ENCODE measurements around the gene FICD.
"Not testable (repeated sequence)": the region's sequence is repeated elsewhere in the genome, so short reads cannot be mapped to it uniquely, and the experiment has no call there.

FICD gene

DNA sequence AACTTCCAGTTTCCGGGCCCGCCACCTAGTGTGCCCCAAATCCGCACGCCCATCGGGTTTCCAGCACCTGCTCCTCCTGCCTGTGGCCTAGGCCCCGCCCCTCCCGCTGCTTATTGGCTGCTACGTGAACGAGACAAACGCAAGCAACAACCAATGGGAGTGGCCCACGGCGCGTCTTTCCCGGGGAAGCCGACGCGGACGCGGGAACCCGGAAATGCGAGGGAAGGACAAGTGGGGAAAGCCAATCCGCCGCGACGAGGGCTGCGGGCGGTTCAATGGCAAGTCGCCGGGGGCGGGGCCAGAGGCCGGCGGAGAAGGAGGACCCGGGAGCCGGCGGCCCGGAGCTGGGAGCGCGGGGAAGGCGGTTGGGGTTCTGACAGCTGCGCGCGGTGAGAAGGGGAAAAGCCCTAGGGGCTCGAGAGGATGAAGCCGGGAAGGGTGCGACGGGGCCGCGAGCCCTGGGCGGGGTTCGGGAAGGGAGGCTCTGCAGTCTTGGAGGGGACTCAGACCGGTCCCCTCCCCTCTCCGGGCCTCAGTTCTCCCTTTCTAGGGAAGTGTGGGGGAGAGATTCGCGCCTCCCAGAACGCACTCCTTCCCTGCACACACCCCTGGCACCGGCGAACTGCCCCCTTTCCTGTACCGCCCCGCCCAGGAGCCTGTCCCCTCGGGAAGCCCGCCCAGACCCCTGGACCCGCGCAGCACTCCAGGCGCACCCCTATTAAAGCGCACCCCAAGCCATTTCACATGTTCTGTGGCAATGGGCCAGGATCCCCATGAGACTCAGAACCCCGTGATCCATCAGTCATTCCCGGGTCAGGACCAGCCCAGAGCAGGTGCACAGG is at the start of gene FICD:
Gene FICD, plus strand, starts transcription at position 305 of the 842 bp plus-strand sequence. CDS start 1,696 bp downstream, outside the sequence.
- DNase-seq, result peak; percentile 99

DNA sequence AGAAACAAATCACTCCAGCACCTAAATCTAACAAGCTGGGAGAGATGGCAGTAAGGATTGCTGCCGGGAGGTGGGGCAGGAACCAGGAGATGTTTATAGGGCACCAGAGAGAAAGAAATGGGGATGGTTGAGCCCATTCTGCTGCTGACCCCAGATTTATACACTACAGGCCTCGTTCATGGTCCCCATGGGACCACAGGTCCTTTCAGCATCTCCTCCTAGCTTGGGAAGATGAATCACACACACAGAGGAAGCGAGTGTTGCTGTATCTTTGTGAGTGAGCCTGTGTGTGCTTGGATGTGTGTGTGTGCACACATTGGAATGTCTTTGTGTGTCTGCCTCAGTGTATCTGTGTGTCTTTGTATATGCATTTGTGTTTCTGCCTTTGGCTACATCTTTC is 49.7 kb upstream of the FICD start:
- no peak for DNase-seq

DNA sequence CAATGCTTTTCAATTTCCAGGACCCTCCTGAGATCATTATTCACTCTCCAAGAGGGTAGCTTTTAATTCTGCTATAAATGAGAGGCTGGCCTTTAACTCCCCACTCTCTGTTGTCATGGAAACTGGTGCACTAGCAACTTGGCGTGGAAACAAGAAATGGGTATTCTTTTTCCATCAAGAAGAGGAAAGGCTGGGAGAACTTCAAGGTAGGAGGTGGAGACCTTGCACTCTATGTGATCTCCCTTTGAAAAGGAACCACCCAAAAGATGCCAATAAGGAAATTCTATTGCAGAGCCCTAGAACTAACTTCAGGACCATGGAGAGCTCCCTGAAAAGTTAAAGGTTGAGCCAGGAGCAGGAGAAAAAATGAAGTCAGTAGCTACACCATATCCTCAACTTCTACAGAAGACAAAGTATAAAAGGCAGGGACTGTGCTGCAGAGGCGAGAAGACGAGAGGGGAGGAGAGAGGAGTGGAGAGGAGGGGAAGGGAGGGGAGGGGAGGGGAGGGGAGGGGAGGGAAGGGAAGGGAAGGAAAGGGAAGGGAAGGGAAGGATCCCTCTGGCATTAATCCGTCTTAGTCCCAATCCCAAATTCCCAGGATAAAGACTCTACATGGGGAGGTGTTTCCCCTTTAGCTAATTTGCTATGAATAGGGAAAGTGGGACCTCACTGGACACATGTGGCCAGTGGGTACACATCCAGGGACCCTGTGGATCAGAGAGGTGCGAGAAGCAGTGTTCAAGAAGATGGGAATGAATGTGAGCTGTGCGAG is 46.7 kb upstream of the FICD start:
- no peak for DNase-seq

DNA sequence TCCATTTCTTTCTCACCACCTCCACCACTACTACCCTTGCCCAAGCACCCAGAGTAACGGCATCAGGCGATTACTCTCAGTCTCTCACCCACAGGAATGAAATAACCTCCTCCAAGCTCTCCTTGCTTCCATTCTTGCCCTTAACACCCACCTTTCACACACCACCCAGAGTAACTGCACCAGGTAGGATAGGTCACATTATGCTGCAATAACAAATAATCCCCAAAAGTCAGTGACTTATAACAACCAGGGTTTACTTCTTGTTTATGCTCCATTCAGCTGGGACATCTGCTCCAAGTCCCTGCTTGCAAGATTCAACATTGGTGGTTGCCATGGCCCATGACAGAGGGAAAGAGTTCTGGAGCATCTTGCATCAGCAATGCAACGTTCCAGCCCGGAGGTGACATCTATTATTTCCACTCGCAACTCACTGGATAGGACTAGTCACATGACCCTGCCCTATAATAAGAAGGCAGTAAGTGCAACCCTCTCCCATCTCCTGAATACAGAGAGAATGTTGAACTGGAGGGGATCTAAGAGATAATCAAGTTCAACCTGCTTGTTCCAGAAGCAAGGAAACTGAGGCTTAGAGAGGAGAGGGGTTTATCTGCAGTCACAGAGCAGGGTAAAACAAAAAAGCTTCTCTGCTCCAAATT is 41.5 kb upstream of the FICD start:
- DNase-seq, result no peak

DNA sequence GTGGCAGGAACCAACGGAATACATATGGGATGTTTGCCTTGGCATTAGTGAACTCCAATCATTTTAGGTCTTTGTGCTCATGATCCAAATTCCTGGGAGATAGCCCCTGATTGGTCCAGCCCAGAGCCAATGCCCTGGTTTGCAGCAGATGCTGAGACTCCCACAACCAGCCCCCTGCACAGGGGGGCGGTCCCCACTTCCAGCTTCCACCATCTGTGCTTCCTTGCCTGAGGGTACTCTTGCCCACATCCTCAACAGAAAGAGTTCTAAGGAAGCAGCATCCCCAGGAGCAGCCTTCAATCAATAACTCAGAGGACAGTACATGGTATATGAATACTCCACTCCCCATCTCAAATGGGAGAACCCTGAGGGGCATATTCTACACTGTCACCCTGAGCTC is 39.7 kb upstream of the FICD start:
- no peak for DNase-seq

DNA sequence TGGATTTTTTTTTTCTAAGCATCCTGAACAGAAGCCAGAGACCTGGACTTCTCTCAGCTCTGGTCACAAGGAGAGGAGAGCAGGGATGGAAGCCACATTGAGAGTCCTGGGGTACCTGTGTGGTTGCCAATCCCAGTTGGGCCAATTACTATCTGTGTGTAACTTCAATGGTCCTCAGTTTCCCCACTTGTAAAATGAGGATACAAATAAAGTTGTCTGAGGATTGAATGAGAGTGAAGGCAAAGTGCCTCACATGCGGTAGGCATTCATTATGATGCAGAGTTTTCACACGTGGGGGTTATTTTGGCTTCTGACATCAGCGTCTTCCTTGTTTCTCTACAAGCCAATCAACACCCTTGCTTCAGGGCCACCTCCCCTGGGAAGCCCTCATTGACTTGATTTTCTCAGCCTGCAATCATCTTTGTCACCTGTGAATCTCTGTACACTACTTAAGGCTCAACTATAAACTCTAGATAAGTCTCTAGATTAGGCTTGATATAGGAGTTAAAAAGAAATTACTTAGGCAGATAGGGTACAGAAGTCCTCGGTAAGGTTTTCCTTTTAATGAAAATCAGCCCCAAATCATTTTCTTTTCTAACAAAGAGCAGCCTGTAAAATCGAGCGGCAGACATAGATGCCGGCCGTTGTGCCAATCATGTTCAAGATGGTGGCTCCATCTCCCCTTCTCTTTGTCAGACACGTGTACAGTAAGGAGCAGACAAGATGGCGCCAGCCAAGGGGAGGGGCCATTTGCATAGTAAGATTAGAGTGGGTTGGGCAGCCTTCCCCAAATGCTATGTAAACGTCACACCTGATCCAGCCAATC is 37.8 kb upstream of the FICD start:
- DNase-seq, result no peak

DNA sequence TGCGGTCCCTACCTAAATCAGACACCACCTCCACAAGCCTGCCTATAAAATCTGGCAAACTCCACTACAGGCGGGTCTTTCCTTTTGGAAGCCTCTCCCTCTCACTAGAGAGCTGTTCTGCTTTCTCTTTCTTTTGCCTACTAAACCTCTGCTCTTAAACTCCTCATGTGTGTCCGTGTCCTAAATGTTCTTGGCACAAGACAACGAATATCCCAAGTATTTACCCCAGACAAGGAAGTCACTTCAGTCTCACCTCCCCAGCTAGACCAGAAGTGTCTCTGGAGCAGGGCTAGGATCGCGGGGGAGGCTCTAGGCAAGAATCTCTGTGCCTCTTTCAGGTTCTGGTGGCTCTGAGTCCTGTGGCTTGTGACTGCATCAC is 37.2 kb upstream of the FICD start:
- no peak for DNase-seq

DNA sequence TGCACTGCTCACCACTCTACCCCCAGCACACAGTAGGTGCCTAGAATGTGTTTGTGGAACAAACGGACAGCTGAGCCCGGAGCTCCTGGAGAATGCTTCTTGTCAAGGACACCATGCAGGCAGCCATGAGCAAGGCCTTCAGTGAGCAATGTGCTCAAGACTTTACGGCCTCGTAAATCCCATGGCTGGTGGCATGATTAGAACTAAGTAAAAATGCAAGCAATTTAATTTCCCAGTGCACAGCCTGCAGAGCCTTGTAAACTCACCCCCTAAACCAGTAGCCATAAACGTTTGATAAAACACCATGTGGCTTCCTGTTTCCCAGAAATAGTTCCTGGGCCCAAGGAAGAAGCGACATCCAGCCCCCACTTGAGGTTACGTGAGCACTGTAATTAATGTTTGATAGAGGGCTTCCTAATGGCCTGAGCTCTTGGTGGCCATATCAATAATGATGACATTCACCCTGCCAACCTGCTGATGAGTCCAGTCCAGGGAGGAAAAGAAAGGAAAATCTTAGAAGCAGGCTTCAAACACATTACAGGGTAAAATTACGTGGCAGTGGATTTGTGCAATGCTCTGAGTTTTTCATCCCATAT is 36.4 kb upstream of the FICD start:
- no peak for DNase-seq

DNA sequence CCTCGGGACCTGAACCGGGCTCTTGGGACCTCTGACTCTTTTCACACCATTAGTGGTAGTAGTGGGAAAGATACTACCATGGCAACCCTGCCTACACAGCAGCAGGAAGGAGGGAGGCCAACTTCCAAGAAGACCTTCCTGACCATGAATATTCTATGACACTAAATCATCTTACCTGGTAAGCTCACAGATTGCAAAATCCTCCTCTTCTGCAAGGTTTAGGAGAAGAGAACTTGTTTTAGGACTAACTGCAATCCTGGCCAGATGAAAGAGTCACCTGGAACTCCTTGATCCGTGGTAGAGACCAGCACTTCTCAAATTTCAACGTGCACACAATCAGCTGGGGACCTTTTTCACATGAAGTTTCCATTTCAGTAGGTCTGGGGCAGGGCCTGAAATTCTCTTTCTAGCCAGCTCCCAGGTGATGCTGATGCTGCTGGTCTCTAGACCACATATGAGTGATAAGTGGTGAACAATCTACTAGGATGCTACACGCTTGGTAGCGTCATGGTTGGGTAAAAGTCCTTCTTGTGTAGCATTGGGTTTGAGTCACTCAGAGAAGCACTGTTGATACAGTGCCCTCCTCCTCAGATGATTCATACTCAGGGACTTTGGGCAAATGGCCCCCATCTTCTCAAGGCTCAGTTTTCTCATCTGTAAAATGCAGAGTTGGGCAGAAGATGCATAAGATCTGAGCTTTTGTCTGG is 35.6 kb upstream of the FICD start:
- no peak for DNase-seq

DNA sequence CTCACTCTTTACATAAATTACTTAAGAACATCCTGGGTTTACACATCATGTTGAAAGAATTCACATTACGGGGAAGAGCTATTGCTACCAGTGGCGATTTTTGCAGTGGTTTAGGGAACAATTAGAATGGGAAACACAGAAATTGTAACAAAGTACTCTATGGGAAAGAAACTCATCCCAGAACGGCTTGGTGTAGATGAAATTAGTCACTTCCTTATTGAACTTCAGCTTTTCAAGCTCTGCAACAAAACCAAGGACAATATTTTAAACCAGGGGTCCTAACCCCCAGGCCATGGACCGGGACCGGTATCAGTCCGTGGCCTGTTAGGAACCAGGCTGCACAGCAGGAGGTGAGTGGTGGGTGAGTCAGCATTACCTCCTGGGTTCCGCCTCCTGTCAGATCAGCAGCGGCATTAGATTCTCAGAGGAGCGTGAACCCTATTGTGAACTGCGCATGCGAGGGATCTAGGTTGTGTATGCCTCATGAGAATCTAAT is 32.3 kb upstream of the FICD start:
- DNase-seq, result no peak

DNA sequence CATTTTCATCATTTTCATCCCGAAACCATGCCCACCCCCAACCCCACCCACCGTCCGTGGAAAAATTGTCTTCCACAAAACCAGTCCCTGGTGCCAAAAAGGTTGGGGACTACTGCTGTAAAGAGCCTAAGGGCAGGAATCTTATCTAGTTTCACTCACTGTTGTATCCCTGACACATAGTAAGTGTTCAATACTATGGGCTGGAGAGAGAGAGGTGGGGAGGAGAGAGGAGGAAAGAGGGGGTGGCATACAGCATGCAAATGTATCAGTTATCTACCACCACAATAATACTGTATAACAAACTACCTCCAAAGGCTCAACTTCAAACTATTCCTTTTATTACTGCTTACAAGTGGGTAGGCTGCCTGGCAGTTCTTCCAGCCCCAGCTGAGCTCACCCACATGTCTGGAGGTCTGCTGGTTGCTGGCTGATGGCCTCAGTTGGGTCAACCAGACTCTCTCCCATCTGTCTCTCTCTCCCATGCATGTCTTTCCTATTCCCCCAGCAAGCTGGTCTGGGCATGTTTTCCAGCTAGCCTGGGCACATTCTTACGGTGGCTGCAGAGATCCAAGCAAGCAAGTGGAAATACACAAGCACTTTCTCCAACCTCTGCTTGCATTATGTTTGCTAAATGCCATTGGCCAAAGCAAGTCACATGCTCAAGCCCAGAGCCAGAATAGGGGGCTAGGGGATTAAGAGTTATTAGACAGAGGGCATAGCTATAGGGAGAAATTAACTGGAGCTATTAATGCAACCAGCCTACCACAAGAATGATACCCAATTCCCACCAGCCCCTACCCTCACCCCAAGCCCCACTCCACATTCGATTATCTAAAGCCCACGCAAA is 31.6 kb upstream of the FICD start:
- DNase-seq, result no peak

DNA sequence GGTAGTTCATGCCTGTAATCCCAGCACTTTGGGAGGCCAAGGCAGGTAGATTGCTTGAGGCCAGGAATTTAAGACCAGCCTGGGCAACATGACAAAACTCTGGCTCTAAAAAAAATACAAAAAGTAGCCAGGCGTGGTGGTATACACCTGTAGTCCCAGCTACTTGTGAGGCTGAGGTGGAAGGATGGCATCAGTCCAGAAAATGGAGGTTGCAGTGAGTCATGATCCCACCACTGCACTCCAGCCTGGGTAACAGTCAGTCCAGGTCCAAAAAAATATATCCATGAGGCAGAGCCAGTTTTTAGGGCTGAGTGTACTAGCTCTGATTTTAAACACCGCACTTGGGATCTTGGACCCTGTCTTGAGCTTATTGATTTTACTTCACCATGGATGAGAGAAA is 30.6 kb upstream of the FICD start:
- no peak for DNase-seq

DNA sequence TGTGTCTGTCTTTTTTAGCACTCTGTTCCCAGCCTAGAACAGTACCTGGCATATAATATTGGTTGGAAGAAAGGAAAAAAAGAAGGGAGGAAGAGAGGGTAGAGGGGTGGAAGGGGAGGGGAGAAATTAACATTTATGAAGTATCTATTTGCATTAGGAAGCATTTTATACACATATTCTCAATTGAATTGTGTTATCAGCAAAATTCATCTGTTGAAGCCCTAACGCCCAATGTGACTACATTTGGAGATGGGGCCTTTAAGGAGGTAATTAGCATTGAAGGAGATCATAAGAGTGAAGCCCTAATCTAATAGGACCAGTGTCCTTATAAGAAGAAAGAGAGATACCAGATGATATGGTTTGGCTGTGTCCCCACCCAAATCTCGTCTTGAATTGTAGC is 30.2 kb upstream of the FICD start:
- DNase-seq, result no peak

DNA sequence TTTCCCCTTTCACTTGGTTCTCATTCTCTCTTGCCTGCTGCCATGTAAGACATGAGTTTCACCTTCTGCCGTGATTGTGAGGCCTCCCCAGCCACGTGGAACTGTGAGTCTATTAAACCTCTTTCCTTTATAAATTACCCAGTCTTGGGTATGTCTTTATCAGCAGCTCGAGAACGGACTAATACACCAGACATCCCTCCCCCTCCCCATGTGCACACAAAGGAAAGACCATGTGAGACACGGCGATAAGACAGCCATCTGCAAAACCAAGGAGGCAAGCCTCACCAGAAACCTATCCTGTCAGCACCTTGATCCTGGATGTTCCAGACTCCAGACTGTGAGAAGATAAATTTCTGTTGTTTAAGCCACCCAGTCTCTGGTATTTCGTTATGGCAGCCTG is 29.7 kb upstream of the FICD start:
- not testable (repeated sequence) for DNase-seq

DNA sequence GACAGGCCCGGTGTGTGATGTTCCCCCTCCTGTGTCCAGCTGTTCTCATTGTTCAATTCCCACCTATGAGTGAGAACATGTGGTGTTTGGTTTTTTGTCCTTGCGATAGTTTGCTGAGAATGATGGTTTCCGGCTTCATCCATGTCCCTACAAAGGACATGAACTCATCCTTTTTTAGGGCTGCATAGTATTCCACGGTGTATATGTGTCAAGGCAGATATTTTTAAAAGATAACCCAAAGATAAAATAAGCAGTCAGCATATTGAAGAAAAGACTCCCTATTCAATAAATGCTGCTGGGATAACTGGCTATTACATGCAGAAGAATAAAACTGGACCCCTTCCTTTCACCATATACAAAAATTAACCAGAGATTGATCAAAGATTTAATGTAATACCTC is 28.0 kb upstream of the FICD start:
- not testable (repeated sequence) for DNase-seq

DNA sequence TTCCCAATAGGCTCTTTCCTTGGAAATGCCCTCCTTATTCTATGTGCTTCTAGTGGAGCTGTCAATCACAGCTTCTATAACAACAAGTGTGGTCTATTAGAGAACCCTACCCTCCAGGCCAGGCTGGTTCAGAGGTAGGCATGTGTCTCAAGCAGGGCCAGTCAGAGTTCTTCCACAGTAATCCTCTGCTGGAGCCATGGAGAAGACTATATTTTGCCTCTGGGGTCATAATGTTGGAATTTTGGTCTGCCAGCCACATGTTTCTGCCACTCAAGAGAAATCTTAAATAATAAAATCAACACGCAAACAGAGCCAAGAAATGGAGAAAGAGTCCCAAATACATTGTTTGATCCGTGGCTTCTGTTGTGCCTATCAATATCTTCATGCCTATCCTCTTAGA is 23.8 kb upstream of the FICD start:
- no peak for DNase-seq

DNA sequence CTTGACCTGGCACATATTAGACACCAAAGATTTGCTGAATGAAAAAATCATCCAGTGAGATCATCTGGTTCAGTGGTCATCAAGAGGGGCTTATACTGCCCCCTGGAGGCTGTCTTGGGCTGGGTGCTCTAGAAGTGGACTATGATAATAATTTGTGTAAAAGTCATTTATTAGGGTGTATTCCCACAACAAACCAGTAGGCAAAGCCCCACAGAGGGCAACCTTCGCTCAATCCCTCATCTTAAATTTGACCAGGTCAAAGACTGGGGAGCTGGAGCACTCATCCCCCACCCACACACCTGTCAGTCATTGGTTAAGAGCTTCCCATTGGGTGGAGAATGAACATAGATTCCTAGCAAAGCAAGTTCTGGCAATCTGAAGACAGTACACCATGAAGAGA is 20.0 kb upstream of the FICD start:
- peak; percentile 66 for DNase-seq

DNA sequence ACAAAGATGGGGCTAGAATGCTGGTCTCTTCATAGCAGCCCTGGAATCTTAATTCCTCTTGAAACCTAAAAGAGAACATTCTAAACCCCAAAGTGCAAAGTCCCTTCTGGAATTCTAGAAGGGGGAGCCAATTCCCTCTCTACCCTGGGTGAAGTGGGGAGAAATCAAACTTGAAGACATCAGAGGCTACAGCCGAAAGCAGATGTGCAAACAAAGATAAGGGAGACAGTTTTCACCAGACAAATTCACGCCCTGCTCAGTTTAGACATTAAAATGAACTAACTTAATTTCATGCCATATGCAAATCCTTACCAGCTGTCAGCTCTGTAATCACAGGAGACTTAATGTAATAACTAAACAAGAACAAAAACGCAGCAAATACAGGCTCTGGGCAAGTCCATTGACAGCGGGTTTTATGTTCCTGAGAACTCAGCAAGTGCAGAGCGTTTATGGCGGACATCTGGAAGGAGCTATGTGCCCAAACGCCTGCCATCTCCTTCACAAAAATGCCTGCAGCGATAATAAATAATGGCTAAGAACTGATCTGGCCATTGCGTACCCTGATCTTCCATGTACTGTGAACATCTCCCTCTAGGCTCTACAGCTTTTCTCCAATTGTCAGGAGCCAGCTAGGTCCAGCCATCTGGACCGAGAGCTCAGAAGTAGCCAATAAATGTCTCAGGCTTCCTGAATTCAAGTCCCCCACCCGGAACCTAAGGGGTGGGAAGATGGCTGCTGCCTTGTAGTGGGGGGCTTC is 19.1 kb upstream of the FICD start:
- DNase-seq, result no peak

DNA sequence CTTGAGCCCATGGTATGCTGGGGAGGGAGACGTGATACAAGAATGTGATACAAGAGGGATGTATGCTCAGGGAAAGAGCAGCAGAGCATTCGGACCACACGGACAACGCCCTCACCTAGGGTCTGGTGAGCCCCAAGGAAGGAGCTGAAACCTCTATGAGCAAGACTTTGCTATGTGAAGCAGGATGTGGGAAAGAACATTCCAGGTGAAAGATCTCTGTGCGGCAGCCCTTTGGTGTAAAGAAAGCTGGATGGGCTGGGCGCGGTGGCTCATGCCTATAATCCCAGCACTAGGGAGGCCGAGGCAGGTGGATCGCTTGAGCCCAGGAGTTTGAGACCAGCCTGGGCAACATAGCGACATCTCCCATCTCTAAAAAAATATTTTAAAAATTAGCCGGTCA is 16.9 kb upstream of the FICD start:
- no peak for DNase-seq

DNA sequence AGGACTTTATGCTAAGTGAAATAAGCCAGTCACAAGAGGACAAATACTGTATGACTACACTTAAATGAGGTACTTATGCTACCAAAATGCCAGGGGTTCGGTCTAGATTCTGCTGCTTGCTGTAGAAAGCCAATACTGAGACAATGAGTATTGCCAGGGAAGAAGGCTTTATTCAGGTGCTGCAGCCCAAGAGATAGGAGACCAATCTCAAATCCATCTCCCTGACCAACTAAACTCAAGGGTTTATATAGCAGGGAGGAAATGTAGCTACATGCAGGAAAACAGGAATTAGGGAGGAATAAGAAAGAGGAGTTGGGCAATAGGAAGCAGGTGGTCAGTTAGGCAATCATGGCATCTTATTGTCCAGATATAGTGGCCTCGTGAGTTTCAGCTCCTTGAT is 12.2 kb upstream of the FICD start:
- DNase-seq, result no peak

Measured in stimulated activated CD8-positive, alpha-beta memory T cell treated with anti-CD3 and anti-CD28 coated beads, Interleukin-4, amount 100 ng/mL, for 48 hours (primary cell).